Frontal cortex (tissue), 4 donors: ENCODE results near the gene UTP4. TPM values are rescaled to one million over a fixed set of nuclear protein-coding genes. Genes with fewer than 3 reads are reported as not detected.
A peak's percentile ranks its signal among the peaks of the same experiment; 100 is the strongest.

Experiments
- DNase-seq, 2 donors: peaks; one replicate each; pipeline ENCODE4 v3.0.0; 2012; ENCODE audit warnings: low spot score in 2 of 2
- FAIRE-seq: peaks from 2 replicates; lab custom pipeline; 2012; peaks lifted over from hg19 to GRCh38; lab: Jason Lieb, UNC
- total RNA-seq: library from RNA; depleted of rRNA; stranded (reverse); fragments of >200 nt; gene quantifications from one replicate; pipeline ENCODE4 v1.2.3, GENCODE V29; 2014
- donor health status: control.
- donor health status: control.
- donor health status: control.

UTP4 gene
- total RNA-seq: 39.1 TPM

- no peak for FAIRE-seq
Observed at GRCh38 chr16:69132424-69133252, at the start of gene UTP4, which contains the start of gene CHTF8. Gene UTP4 (plus strand): TSS chr16:69132649. CDS start chr16:69133460, 811 bp downstream. Gene CHTF8 (minus strand): TSS chr16:69132588. CDS start chr16:69121458, 11,130 bp downstream.

GRCh38 chr16:69083306-69083941 is 49.0 kb upstream of the UTP4 start:
- DNase-seq: no peak
- FAIRE-seq: no peak

More at GRCh38 chr16:69132424-69133252, at the start of gene UTP4, which contains the start of gene CHTF8:
- DNase-seq: peak; percentile 89 to 91

GRCh38 chr16:69084289-69084688 is 48.2 kb upstream of the UTP4 start:
- DNase-seq (no peak), FAIRE-seq (no peak)

- no peak for DNase-seq
- FAIRE-seq: no peak
Observed at GRCh38 chr16:69085032-69085695, 47.3 kb upstream of the UTP4 start.

DNA sequence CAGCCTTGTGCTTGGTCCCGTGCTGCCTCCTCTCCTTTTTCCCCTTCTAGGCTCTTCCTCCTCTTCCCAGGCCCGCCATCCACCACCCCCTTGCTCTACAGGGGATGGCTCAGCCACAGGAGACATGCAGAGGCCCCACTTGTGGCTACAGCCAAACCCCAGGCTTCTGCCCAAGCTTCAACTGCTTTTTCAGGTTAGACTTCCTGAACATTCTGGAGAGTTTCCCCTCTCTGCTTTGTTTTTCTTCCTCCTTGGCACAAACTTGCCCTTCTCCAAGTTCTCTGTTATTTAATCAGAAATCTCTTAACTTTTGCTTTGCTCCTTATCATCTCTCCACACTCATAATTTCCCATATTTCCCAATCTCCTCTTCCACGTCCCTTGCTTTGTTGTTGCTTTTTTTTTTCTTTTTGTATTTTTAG is 45.3 kb upstream of the UTP4 start:
- DNase-seq (no peak), FAIRE-seq (no peak)

DNA sequence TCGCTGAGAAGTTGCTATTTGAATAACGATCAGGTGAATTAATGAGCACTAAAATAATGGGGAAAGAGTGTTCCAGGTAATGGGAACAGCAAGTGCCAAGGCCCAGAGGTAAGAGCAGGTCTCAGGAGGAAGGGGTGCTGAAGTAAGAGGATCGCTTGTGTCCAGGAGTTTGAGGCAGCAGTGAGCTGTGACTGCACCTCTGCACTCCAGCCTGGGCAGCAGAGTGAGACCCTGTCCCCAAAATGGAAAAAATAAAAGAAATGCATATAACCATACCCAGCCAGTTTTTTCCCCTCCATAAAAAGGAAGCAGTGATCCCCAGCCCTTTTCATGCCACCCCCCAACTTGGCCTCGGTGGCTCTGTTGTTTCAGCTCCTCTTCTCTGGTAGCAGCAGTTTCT is 43.8 kb upstream of the UTP4 start:
- DNase-seq: no peak
- FAIRE-seq: no peak

DNA sequence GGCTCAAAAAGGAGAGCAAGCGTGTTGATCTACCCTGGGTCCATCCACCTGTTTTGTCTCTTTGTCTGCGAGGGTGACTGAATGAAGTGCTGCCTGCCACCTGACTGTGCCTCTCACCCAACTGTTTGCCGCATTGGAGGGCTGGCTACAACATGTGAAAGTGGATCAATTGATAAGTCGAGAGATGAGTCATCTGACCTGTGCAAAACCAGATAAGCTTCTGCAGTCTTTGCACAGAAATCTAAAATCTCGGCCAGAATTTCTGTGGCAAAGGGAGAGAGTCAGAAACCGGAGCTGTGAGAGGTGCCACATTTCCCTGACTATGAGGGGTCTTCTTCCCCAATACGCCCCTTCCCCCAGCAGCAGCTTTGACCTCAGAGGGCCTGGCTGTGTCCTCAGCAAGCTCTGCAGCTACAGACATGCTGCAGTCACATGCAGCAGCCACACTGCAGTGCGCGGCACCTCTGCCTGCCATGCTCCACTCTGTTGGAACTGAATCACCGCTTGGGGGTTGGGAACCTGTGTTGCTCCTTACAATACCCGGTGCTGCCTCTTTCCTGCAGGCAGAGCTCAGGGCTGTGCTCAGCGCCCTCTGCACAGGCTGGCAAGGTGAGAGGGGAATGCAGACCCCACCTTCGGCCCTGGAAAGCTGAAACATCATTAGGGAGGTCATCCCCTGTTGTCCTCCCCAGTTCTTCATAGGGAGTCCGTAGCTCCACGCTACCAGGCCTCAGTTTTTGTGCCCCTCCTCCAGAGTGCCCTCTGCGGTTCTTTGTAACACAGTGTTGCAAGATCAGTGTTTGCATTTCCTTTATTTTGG is 43.1 kb upstream of the UTP4 start:
- FAIRE-seq: no peak
- DNase-seq: no peak

DNA sequence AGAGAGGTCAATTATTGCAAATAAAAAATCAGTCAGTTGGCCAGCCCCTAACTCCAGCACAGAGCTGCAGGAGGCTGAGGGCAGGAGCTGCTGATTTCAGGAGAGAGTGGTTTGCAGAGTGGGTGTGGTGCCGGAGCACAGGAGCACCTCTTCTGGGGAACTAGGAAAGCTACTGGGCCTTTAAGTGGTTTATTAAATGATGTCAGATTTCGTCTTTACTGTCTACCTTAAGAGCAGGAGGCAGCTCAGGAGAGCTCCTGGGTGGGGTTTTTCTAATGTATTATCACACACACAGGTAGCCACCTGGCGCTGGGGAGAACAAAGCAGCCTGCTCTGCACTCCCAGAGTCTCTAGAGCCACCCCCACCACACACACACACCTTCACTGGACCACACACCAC is 38.5 kb upstream of the UTP4 start:
- FAIRE-seq (no peak), DNase-seq (no peak)

DNA sequence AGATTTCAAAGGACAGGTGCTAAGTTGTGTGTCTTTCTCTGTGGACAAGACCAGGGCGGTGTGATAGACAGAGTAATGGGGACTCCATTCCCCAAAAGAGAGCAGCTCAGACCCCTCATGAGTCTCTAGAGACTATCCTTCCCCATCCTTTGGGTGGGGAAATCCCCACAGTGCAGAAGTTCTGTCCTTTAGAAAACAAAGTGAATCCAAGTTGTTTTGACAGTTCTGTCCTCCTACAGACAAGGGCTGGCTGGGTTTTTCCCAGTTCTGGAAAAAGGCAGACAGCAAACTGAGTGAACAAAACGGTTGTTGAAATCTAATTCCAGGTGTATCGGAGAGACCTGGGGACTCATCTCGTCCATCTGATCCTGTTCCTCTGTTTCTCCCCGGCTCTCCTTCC is 37.9 kb upstream of the UTP4 start:
- FAIRE-seq: no peak
- DNase-seq: no peak

GRCh38 chr16:69095193-69095592 is 37.3 kb upstream of the UTP4 start:
- FAIRE-seq (no peak), DNase-seq (no peak)

- DNase-seq: no peak
- FAIRE-seq: no peak
Observed at GRCh38 chr16:69100071-69100691, 32.3 kb upstream of the UTP4 start.

- FAIRE-seq (no peak), DNase-seq (peak; percentile 68 to 73)
Observed at GRCh38 chr16:69105501-69106361, 26.7 kb upstream of the UTP4 start, which contains the start of gene HAS3. Gene HAS3 (plus strand): TSS chr16:69105653. CDS start chr16:69109396, 3,743 bp downstream.

- FAIRE-seq: no peak
- DNase-seq: peak; percentile 37 to 49
Observed at GRCh38 chr16:69106491-69107315, 25.7 kb upstream of the UTP4 start.

GRCh38 chr16:69107316-69107962 is 25.0 kb upstream of the UTP4 start:
- FAIRE-seq (no peak), DNase-seq (peak; percentile 44 to 60)

- FAIRE-seq (no peak), DNase-seq (no peak)
Observed at GRCh38 chr16:69108064-69108904, 24.2 kb upstream of the UTP4 start.

- DNase-seq: no peak
- no peak for FAIRE-seq
Observed at GRCh38 chr16:69108905-69109252, 23.6 kb upstream of the UTP4 start.
